Bronchial epithelial cell (primary cell): Measurements from ENCODE around the gene TOB1. TPM values are rescaled to one million over a fixed set of nuclear protein-coding genes. Genes with fewer than 3 reads are reported as not detected.
"Not testable (repeated sequence)": the region's sequence is repeated elsewhere in the genome, so short reads cannot be mapped to it uniquely, and the experiment has no call there.

Experiments
- DNase-seq: peaks from one replicate; pipeline ENCODE4 v3.0.0-alpha.2; 2010; ENCODE audit warnings: low read depth
- FAIRE-seq: peaks from 2 replicates; lab custom pipeline; 2011; peaks lifted over from hg19 to GRCh38; lab: Jason Lieb, UNC
- H3K27me3 ChIP-seq: 2 replicates; pipeline ENCODE4 v1.5.1; 2011; ENCODE audit warnings: low read length; ENCODE audit not compliant: control insufficient read depth, insufficient read depth
- H3K36me3 ChIP-seq: 2 replicates; pipeline ENCODE4 v1.5.1; 2011; ENCODE audit warnings: low read length; ENCODE audit not compliant: control insufficient read depth, insufficient read depth
- H3K4me3 ChIP-seq: 2 replicates; pipeline ENCODE4 v1.5.1; 2011; ENCODE audit warnings: mild to moderate bottlenecking, low read depth, low read length, control low read depth
- CTCF ChIP-seq: IDR thresholded peaks from 2 replicates; pipeline ENCODE4 v1.5.1; 2011; ENCODE audit warnings: mild to moderate bottlenecking, moderate library complexity, low read length, control low read depth, inconsistent platforms; ENCODE audit not compliant: insufficient read depth, severe bottlenecking
- total RNA-seq: library from RNA; depleted of rRNA; stranded (reverse); fragments of >200 nt; gene quantifications from 2 replicates; pipeline ENCODE4 v1.2.1, GENCODE V29; 2014

Gene TOB1
- total RNA-seq, 1 donor from 2014 or later = 11.6 TPM

GRCh38 chr17:50861334-50861676 lies 4.8 kb downstream of the TOB1 start:
- H3K4me3 ChIP-seq = no peak overlapping the region
- H3K27me3 ChIP-seq = no peaks in the 10 kb centered on the region
- FAIRE-seq (no peak), DNase-seq (no peak)
- TF ChIP-seq CTCF = no peak
- H3K36me3 ChIP-seq = peaks cover 6% of the 10 kb centered on the region

GRCh38 chr17:50859727-50860126 lies 6.4 kb downstream of the TOB1 start:
- H3K36me3 ChIP-seq, H3K27me3 ChIP-seq, FAIRE-seq, H3K4me3 ChIP-seq, DNase-seq: not testable (repeated sequence)

- FAIRE-seq (no peak), DNase-seq (no peak)
- no peak for TF ChIP-seq CTCF
- H3K36me3 ChIP-seq = peaks cover 6% of the 10 kb centered on the region
- H3K27me3 ChIP-seq = no peaks in the 10 kb centered on the region
- H3K4me3 ChIP-seq = no peak overlapping the region
Observed at GRCh38 chr17:50858486-50859225, 7.5 kb downstream of the TOB1 start.

- H3K4me3 ChIP-seq = no peak overlapping the region
- DNase-seq (no peak), FAIRE-seq (no peak)
- H3K27me3 ChIP-seq = no peaks in the 10 kb centered on the region
- TF ChIP-seq CTCF = no peak
- no peaks in the 10 kb centered on the region for H3K36me3 ChIP-seq
Observed at GRCh38 chr17:50856431-50856830, 9.7 kb downstream of the TOB1 start.

GRCh38 chr17:50855708-50856330 lies 10.3 kb downstream of the TOB1 start:
- DNase-seq (no peak), FAIRE-seq (no peak)
- H3K27me3 ChIP-seq = no peaks in the 10 kb centered on the region
- H3K36me3 ChIP-seq = no peaks in the 10 kb centered on the region
- H3K4me3 ChIP-seq = no peak overlapping the region
- TF ChIP-seq CTCF = no peak

GRCh38 chr17:50853781-50854180 lies 12.4 kb downstream of the TOB1 start:
- no peak overlapping the region for H3K4me3 ChIP-seq
- FAIRE-seq = no peak
- no peaks in the 10 kb centered on the region for H3K27me3 ChIP-seq
- no peaks in the 10 kb centered on the region for H3K36me3 ChIP-seq
- DNase-seq = no peak
- no peak for TF ChIP-seq CTCF
